Neuronal stem cell (in vitro differentiated cells): ENCODE measurements around the gene CHD2.

Source experiments
- DNase-seq: peaks from one replicate; pipeline ENCODE4 v3.0.0-alpha.2; 2013; ENCODE audit warnings: low spot score
- H2AFZ ChIP-seq: one replicate; pipeline ENCODE4 v1.6.1; 2013; ENCODE audit warnings: mild to moderate bottlenecking, low read length, inconsistent platforms
- H2AK5ac ChIP-seq: 2 replicates; pipeline ENCODE4 v1.6.1; 2013; ENCODE audit warnings: low read depth, mild to moderate bottlenecking, inconsistent platforms, low read length, moderate library complexity, mixed read lengths
- H2BK120ac ChIP-seq: 2 replicates; pipeline ENCODE4 v1.6.1; 2013; ENCODE audit warnings: low read depth, mild to moderate bottlenecking, inconsistent platforms, low read length, moderate library complexity, mixed read lengths
- H2BK12ac ChIP-seq: one replicate; pipeline ENCODE4 v1.6.1; 2013; ENCODE audit warnings: low read length, inconsistent platforms
- H2BK15ac ChIP-seq: 2 replicates; pipeline ENCODE4 v1.6.1; 2013; ENCODE audit warnings: mild to moderate bottlenecking, low read length, inconsistent platforms, mixed read lengths
- H2BK5ac ChIP-seq: one replicate; pipeline ENCODE4 v1.6.1; 2013; ENCODE audit warnings: inconsistent platforms, mild to moderate bottlenecking, low read length, moderate library complexity
- H3K14ac ChIP-seq: one replicate; pipeline ENCODE4 v1.6.1; 2013; ENCODE audit warnings: low read length, inconsistent platforms
- H3K18ac ChIP-seq: 2 replicates; pipeline ENCODE4 v1.6.1; 2013; ENCODE audit warnings: low read length, inconsistent platforms
- H3K23ac ChIP-seq: 2 replicates; pipeline ENCODE4 v1.6.1; 2013; ENCODE audit warnings: low read depth, mild to moderate bottlenecking, mixed read lengths, low read length, inconsistent platforms; ENCODE audit not compliant: poor library complexity
- H3K27ac ChIP-seq: replicated peaks from 3 replicates; pipeline ENCODE4 v1.5.1; 2013; ENCODE audit warnings: low read length, inconsistent platforms
- H3K27me3 ChIP-seq, 3 experiments: 2 replicates each; pipeline ENCODE4 v1.6.1; 2013; ENCODE audit warnings: low read length in 3 of 3, mild to moderate bottlenecking in 2 of 3, inconsistent platforms in 1 of 3, low read depth in 1 of 3, mixed read lengths in 1 of 3, moderate library complexity in 1 of 3; ENCODE audit not compliant: control insufficient read depth in 3 of 3, insufficient read depth in 3 of 3
- H3K36me3 ChIP-seq, 2 donors: replicated peaks in 1 of 2; 2 replicates each; pipeline ENCODE4 v1.6.1; 2013; ENCODE audit warnings: low read length in 2 of 2; ENCODE audit not compliant: control insufficient read depth in 2 of 2, insufficient read depth in 2 of 2
- H3K4ac ChIP-seq: 2 replicates; pipeline ENCODE4 v1.6.1; 2013; ENCODE audit warnings: inconsistent platforms, mild to moderate bottlenecking, low read length, moderate library complexity
- H3K4me1 ChIP-seq, 2 donors: 1 replicate in 1 of 2; 2 replicates in 1 of 2; pipeline ENCODE4 v1.6.1; 2013; ENCODE audit warnings: low read length in 2 of 2, low read depth in 1 of 2; ENCODE audit not compliant: control insufficient read depth in 2 of 2, insufficient read depth in 1 of 2
- H3K4me2 ChIP-seq: one replicate; pipeline ENCODE4 v1.6.1; 2013; ENCODE audit warnings: mild to moderate bottlenecking, low read length, inconsistent platforms; ENCODE audit not compliant: insufficient read depth, poor library complexity, severe bottlenecking
- H3K4me3 ChIP-seq, 2 donors: 2 replicates each; pipeline ENCODE4 v1.5.1; 2013; ENCODE audit warnings: low read length in 2 of 2, mild to moderate bottlenecking in 2 of 2, inconsistent platforms in 1 of 2, moderate library complexity in 1 of 2
- H3K79me1 ChIP-seq: one replicate; pipeline ENCODE4 v1.6.1; 2013; ENCODE audit warnings: low read depth, mild to moderate bottlenecking, inconsistent platforms, low read length, moderate library complexity
- H3K9ac ChIP-seq: one replicate; pipeline ENCODE4 v1.6.1; 2013; ENCODE audit warnings: mild to moderate bottlenecking, low read depth, low read length, inconsistent platforms; ENCODE audit not compliant: poor library complexity
- H3K9me3 ChIP-seq, 2 donors: replicated peaks in 1 of 2; 2 replicates each; pipeline versions ENCODE3 to v1.6.1; 2013; ENCODE audit warnings: low read length in 2 of 2, mild to moderate bottlenecking in 2 of 2, inconsistent platforms in 1 of 2, low read depth in 1 of 2, mixed read lengths in 1 of 2, moderate library complexity in 1 of 2; ENCODE audit not compliant: control insufficient read depth in 2 of 2, insufficient read depth in 1 of 2
- H4K8ac ChIP-seq: one replicate; pipeline ENCODE4 v1.6.1; 2013; ENCODE audit warnings: low read depth, mild to moderate bottlenecking, inconsistent platforms, low read length, moderate library complexity
- H4K91ac ChIP-seq: one replicate; pipeline ENCODE4 v1.6.1; 2013; ENCODE audit warnings: low read length, low read depth, mild to moderate bottlenecking, inconsistent platforms; ENCODE audit not compliant: poor library complexity
- WGBS, 2 donors: extraction: QIAGEN DNeasy Blood & Tissue Kit; methylation state at CpG; one replicate each; pipeline ENCODE4 v1.1.7; 2013; ENCODE audit warnings: missing lambda C conversion rate in 2 of 2, mixed read lengths in 1 of 2; ENCODE audit not compliant: insufficient read length in 2 of 2, insufficient replicate concordance in 1 of 2; ENCODE audit errors: extremely low coverage in 2 of 2; 5-methylcytosine and 5-hydroxymethylcytosine counted together

The CHD2 gene

DNA sequence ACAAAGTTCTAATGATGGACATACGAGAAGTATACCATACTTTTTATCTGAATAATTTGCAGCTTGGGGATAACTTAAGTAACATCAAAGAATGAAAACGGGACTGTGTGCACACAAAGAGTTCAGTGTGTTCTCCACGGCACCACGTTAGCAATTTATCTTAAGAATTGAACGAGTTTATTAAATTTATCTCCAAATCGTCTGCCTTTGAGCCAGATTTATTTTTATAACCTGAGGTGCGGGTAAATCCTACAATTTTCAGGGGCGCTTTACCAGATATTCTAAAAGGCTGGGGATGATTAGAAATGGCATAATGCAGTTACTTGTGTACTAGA is 3.5 kb downstream of the CHD2 start:
- H2AK5ac ChIP-seq, result no peak overlapping the region
- no peak overlapping the region for H4K8ac ChIP-seq
- no peaks in the 10 kb centered on the region for H3K27me3 ChIP-seq
- H3K27ac ChIP-seq, result peak overlapping the region; percentile 99
- no CpG with 5 or more reads among the region's 8 CpGs for WGBS, 2 donors
- DNase-seq, result no peak
- no peak overlapping the region for H2BK15ac ChIP-seq
- peak overlapping the region; percentile 75 for H3K4me3 ChIP-seq
- peaks cover 6 to 20% of the 10 kb centered on the region in 2 donors for H3K4me1 ChIP-seq
- H3K4ac ChIP-seq, result no peak overlapping the region
- H3K36me3 ChIP-seq, result peaks cover 1 to 78% of the 10 kb centered on the region in 2 donors
- no peak overlapping the region for H3K9ac ChIP-seq
- no peaks in the 10 kb centered on the region for H3K79me1 ChIP-seq
- no peak overlapping the region for H2BK120ac ChIP-seq
- H3K4me2 ChIP-seq, result peak overlapping the region; percentile 67
- no peak overlapping the region for H2BK5ac ChIP-seq
- H3K23ac ChIP-seq, result no peak overlapping the region
- H2BK12ac ChIP-seq, result no peak overlapping the region
- H4K91ac ChIP-seq, result no peak overlapping the region
- no peak overlapping the region for H3K18ac ChIP-seq
- no peak overlapping the region for H3K14ac ChIP-seq
- H2AFZ ChIP-seq, result no peak overlapping the region
- no peaks in the 10 kb centered on the region for H3K9me3 ChIP-seq

DNA sequence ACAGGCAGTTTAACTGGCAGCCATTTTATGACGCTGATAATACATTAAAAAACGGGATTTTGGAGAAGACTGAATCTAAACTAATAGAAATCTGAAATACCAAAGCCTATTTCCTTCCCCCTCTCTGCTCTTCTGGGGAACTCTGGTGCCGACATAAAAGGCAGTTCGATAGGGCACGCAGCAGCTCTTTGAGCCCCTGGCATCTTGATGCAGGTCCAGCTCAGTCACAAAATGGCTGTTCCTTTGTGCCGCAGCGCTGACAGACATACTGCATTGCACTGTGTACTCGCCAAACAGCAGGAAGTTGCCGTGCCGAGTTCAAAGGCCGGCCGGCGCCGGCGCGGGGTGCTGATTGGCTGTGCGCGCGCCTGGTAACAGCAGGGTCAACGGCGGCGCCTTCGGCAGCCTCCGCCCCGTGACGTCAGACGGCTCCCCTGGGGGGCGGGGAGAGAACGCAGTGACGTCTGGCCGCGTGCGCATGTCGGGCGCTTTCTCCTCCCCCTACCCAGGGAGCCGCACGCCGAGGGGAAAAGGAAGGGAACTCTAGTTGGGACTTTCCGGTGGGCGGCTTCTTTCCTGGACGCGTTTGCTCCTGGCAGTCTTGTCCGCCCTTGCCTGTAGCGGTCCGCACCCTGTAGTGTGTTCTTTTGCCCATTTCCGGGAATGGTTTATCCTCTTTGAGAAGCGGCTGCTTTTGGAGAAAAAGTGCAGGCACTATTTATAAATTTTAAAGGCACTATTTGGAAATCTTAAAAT is 4.0 kb downstream of the CHD2 start:
- Histone ChIP-seq H3K36me3 (peaks cover 1 to 78% of the 10 kb centered on the region in 2 donors), H3K4me2 (peak overlapping the region; percentile 67), H4K8ac (no peak overlapping the region), H2AK5ac (no peak overlapping the region), H3K4me3 (peak overlapping the region; percentile 75 to 79), H3K27ac (peak overlapping the region; percentile 99), H4K91ac (no peak overlapping the region), H3K18ac (peak overlapping the region; percentile 62), H3K9ac (no peak overlapping the region), H2BK15ac (no peak overlapping the region), H2BK5ac (no peak overlapping the region), H3K14ac (no peak overlapping the region), H3K27me3 (no peaks in the 10 kb centered on the region), H2BK120ac (no peak overlapping the region), H2AFZ (no peak overlapping the region), H3K9me3 (no peaks in the 10 kb centered on the region), H3K4ac (no peak overlapping the region), H3K23ac (peak overlapping the region; percentile 75), H3K79me1 (no peaks in the 10 kb centered on the region), H2BK12ac (no peak overlapping the region), H3K4me1 (peaks cover 7 to 20% of the 10 kb centered on the region in 2 donors)
- WGBS, 2 donors, result no CpG with 5 or more reads among the region's 47 CpGs
- DNase-seq, result peak; percentile 99

DNA sequence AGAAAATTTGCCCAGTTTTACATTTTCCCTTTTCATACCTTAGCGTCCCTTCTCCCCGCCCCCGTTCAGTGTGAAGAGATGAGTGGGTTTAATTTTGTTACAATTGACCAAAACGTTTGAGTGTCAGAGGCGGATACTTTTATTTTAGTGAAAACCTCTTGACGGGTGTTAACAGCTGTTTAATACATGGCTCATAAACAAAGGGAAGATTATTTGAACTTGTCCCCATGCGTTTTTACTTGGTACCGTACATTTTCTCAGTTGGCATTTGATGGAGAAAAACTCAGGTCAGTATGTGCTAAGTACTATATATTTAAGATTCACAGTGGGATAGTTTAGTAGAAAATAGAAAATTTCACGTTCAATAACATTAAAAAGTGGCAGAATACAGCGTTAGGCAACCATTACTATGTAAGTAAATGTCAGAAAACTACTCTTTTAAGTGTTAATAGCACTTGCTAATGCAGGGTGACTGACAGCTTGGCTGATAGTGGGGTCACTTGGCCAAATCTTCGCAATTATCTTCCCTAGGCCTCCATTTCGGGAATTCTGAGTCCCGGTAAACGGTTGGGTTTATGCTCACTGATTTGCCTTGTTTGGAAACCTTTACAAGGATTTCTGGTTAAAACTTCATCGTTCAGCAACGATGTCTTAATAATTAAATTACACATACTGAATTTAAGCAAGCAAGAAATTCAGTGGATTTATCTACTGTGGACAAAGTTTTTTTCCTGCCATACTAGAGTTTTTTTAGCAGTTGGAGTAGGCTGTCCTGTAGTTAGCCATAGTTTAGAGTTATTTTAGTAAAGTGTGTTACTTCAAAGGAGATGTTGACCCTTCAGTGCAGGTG is 4.8 kb downstream of the CHD2 start:
- no CpG with 5 or more reads among the region's 16 CpGs for WGBS, 2 donors
- H3K79me1 ChIP-seq, result no peaks in the 10 kb centered on the region

DNA sequence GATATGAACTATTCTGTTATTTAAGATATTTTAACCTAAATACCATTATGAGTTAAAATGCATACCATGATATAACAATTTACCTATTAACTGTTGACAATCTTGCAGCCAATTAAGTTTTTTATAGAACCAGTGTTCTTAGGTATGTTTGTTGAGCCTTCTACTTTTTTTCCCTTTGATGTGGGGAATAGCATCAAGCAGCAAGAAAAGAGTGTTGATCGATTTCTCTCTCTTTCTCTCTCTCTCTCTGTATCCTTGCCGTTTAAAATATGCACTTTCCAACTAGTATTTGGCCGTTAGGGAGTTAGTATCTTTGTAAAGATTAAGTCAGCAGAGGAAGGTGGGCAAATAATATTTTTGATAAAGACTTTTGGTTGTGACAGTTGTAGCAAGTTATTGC is 5.9 kb downstream of the CHD2 start:
- no peak overlapping the region for H3K4me2 ChIP-seq
- H3K4ac ChIP-seq, result no peak overlapping the region
- H3K36me3 ChIP-seq, result peaks cover 6 to 92% of the 10 kb centered on the region in 2 donors
- H3K27ac ChIP-seq, result no peak overlapping the region
- H2AK5ac ChIP-seq, result no peak overlapping the region
- no peak overlapping the region for H4K8ac ChIP-seq
- no peak overlapping the region for H2AFZ ChIP-seq
- no peak overlapping the region for H4K91ac ChIP-seq
- no peak overlapping the region for H3K18ac ChIP-seq
- H3K14ac ChIP-seq, result no peak overlapping the region
- no peaks in the 10 kb centered on the region for H3K9me3 ChIP-seq
- no peak overlapping the region for H3K23ac ChIP-seq
- no peaks in the 10 kb centered on the region for H3K27me3 ChIP-seq
- no peak overlapping the region for H2BK12ac ChIP-seq
- no peak overlapping the region for H2BK5ac ChIP-seq
- peaks cover 9 to 20% of the 10 kb centered on the region in 2 donors for H3K4me1 ChIP-seq
- H2BK120ac ChIP-seq, result no peak overlapping the region
- no peak for DNase-seq
- WGBS, 2 donors, result no CpG with 5 or more reads among the region's 3 CpGs
- H3K79me1 ChIP-seq, result no peaks in the 10 kb centered on the region
- H3K4me3 ChIP-seq, result no peak overlapping the region
- H3K9ac ChIP-seq, result no peak overlapping the region
- H2BK15ac ChIP-seq, result no peak overlapping the region

More for the DNA sequence above, 4.8 kb downstream of the CHD2 start:
- Histone ChIP-seq H3K23ac (no peak overlapping the region), H2BK15ac (no peak overlapping the region), H2BK12ac (no peak overlapping the region), H3K27ac (peak overlapping the region; percentile 76), H3K4me3 (peak overlapping the region; percentile 48 to 79), H2AK5ac (no peak overlapping the region), H2BK120ac (no peak overlapping the region), H2BK5ac (no peak overlapping the region), H3K4me1 (peaks cover 7 to 20% of the 10 kb centered on the region in 2 donors), H3K9me3 (no peaks in the 10 kb centered on the region), H3K4me2 (peak overlapping the region; percentile 65), H3K4ac (no peak overlapping the region), H4K91ac (no peak overlapping the region), H3K36me3 (peaks cover 6 to 83% of the 10 kb centered on the region in 2 donors), H3K18ac (no peak overlapping the region), H3K9ac (no peak overlapping the region), H4K8ac (no peak overlapping the region), H3K27me3 (no peaks in the 10 kb centered on the region), H2AFZ (no peak overlapping the region), H3K14ac (no peak overlapping the region)
- no peak for DNase-seq
